ENCODE data around the gene WNT6. TPM values are rescaled to one million over a fixed set of nuclear protein-coding genes. Genes with fewer than 3 reads are reported as not detected.
A peak's percentile ranks its signal among the peaks of the same experiment; 100 is the strongest.

Gene WNT6
- total RNA-seq, 4 donors from 2014 or later, result 0.36 to 3.9 (median 2.1) TPM

- H3K36me3 ChIP-seq, result no peaks in the 10 kb centered on the region
- no peak overlapping the region for H3K27ac ChIP-seq
- intact Hi-C loops (cut with DNase I; ENCODE audit: low total_unique reads) (no loop called here), in situ Hi-C loops (cut with MboI; ENCODE audit: low sequenced_read_pairs in 4 of 4) (no loop called here)
- TF ChIP-seq POLR2A (IDR thresholded peaks at IDR 0.05) (no peak), CTCF (IDR thresholded peaks at IDR 0.05 in 4 of 5, conservative IDR thresholded peaks at IDR 0.05 in 1 of 5) (no peak)
- H3K9me3 ChIP-seq, result no peaks in the 10 kb centered on the region
- peaks cover 21 to 33% (median 26%) of the 10 kb centered on the region in 3 donors for H3K27me3 ChIP-seq
- no peak for ATAC-seq
- DNase-seq, result no peak
- no peak overlapping the region for H3K4me3 ChIP-seq
- H3K4me1 ChIP-seq, result peaks cover 0 to 9% of the 10 kb centered on the region in 2 donors
Observed at GRCh38 chr2:218867900-218868299, 8.3 kb downstream of the WNT6 start.

GRCh38 chr2:218869064-218869463 is 9.5 kb downstream of the WNT6 start:
- H3K27me3 ChIP-seq, result peaks cover 33 to 41% (median 35%) of the 10 kb centered on the region in 3 donors
- no peak for ATAC-seq

GRCh38 chr2:218870984-218871344 is 11.4 kb downstream of the WNT6 start:
- Histone ChIP-seq H3K9me3 (no peaks in the 10 kb centered on the region), H3K4me3 (peak overlapping the region in 2 of 4 donors; percentile 3 to 17), H3K27me3 (peaks cover 41 to 51% (median 42%) of the 10 kb centered on the region in 3 donors), H3K27ac (no peak overlapping the region), H3K36me3 (no peaks in the 10 kb centered on the region), H3K4me1 (peaks cover 0 to 5% of the 10 kb centered on the region in 2 donors)
- intact Hi-C loops (cut with DNase I; ENCODE audit: low total_unique reads) (no loop called here), in situ Hi-C loops (cut with MboI; ENCODE audit: low sequenced_read_pairs in 4 of 4) (no loop called here)
- TF ChIP-seq POLR2A (IDR thresholded peaks at IDR 0.05), result no peak
- TF ChIP-seq CTCF (IDR thresholded peaks at IDR 0.05 in 4 of 5, conservative IDR thresholded peaks at IDR 0.05 in 1 of 5), result no peak
- DNase-seq, result no peak
- no peak for ATAC-seq

More at GRCh38 chr2:218869064-218869463, 9.5 kb downstream of the WNT6 start:
- Histone ChIP-seq H3K4me3 (no peak overlapping the region), H3K36me3 (no peaks in the 10 kb centered on the region), H3K9me3 (no peaks in the 10 kb centered on the region), H3K4me1 (peaks cover 0 to 9% of the 10 kb centered on the region in 2 donors), H3K27ac (no peak overlapping the region)
- intact Hi-C loops (cut with DNase I; ENCODE audit: low total_unique reads), result no loop called here
- in situ Hi-C loops (cut with MboI; ENCODE audit: low sequenced_read_pairs in 4 of 4), result no loop called here
- TF ChIP-seq CTCF (IDR thresholded peaks at IDR 0.05 in 4 of 5, conservative IDR thresholded peaks at IDR 0.05 in 1 of 5) (no peak), POLR2A (IDR thresholded peaks at IDR 0.05) (no peak)
- no peak for DNase-seq

- Histone ChIP-seq H3K9me3 (no peaks in the 10 kb centered on the region), H3K4me1 (peaks cover 0 to 5% of the 10 kb centered on the region in 2 donors), H3K4me3 (peak overlapping the region in 2 of 4 donors; percentile 3 to 17), H3K36me3 (no peaks in the 10 kb centered on the region), H3K27ac (no peak overlapping the region), H3K27me3 (peaks cover 41 to 57% (median 46%) of the 10 kb centered on the region in 3 donors)
- no peak for DNase-seq
- in situ Hi-C loops (cut with MboI; ENCODE audit: low sequenced_read_pairs in 4 of 4) (no loop called here), intact Hi-C loops (cut with DNase I; ENCODE audit: low total_unique reads) (no loop called here)
- no peak for ATAC-seq
- TF ChIP-seq POLR2A (IDR thresholded peaks at IDR 0.05), result no peak
- TF ChIP-seq CTCF (IDR thresholded peaks at IDR 0.05 in 4 of 5, conservative IDR thresholded peaks at IDR 0.05 in 1 of 5), result no peak
Observed at GRCh38 chr2:218871345-218872302, 12.0 kb downstream of the WNT6 start.

Data from gastrocnemius medialis (tissue), 4 donors.